Kidney glomerular epithelial cell (primary cell): Measurements from ENCODE around the gene CPD.

ENCODE experiments used
- DNase-seq: peaks from one replicate; lab custom pipeline; 2025; lab: John Stamatoyannopoulos, UW

CPD gene

DNA sequence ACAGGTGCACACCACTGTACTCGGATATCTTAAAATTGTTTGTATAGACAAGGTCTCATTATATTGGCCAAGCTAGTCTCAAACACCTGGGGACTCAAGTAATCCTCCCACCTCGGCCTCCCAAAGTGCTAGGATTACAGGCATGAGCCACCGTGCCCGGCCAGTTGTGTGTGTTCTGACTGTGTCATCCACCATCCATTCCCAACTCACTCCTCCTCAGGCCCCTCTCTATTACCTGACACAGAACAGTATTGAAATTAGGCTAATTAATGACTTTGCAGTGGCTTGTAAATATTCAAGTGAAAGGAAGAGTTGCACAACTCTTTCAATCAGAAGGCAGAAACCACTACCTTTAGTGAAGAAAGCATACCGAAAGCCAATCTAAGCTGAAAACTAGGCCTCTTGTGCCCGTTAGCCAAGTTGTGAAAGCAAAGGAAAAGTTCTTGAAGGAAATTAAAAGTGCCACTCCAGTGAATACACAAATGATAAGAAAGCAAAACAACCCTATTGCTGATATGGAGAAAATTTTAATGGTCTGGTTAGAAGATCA lies 127.2 kb downstream of the CPD start:
- DNase-seq: no peak

DNA sequence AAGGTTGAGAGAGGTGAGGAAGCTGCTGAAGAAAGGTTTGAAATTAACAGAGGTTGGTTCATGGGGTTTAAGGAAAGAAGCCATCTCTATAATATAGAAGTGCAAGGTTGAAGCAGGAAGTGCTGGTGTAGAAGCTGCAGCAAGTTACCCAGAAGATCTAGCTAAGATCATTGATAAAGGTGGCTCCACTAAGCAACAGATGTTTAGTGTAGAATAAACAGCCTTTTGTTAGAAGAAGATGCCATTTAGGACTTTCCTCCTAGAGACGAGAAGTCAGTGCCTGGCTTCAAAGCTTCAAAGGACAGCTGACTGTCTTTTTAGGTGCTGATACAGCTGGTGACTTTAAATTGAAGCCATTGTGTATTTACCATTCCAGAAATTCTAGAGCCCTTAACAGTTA lies 127.8 kb downstream of the CPD start:
- DNase-seq: no peak

DNA sequence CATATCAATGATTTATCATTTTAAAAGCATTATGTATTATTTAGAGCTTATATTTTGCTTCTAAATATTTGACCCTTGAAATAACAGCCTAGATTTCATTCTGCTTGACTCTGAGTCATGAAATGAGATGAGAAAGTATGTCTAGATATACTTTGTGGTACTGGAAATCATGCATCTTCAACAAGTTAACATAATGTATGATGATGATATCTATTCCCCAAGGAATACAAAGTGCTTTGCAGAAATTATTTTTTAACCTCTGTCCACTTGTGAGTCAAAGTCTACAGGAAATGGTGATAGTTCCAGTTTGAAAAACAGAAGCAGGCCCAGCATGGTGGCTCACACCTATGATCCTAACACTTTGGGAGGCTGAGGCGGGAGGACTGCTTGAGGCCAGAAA lies 134.6 kb downstream of the CPD start:
- DNase-seq: no peak

- DNase-seq: no peak
Observed at GRCh38 chr17:30514895-30515596, 136.3 kb downstream of the CPD start.

GRCh38 chr17:30517786-30518185 lies 139.1 kb downstream of the CPD start:
- no peak for DNase-seq

DNA sequence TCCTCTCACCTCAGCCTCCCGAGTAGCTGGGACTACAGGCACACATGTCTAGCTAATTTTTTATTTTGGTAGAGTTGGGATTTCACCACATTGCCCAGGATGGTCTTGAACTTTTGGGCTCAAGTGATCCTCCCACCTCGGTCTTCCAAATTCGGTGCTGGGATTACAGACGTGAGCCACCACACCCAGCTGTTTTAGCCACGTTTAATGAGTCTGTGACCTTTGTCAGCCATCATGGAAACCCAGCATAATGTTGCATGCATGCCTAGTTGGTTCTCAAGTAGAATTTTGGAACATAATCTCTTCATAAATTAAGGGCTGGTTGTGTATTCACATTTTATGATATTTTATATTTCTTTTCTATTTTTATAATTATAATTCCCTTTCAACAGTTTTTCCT lies 140.4 kb downstream of the CPD start:
- no peak for DNase-seq
